ENCODE measurements around the gene KRT85.

GRCh38 chr12:52350786-52351185 is 16.5 kb downstream of the KRT85 start:
- no peak for TF ChIP-seq CTCF (IDR thresholded peaks at IDR 0.05; ENCODE audit: insufficient read depth, low read depth, low read length)
- no peak for TF ChIP-seq EZH2 (IDR thresholded peaks at IDR 0.05; ENCODE audit: insufficient read depth, low read length)

All from astrocyte (in vitro differentiated cells and primary cell).